ENCODE data around the gene ATAD3B. TPM values are rescaled to one million over a fixed set of nuclear protein-coding genes. Genes with fewer than 3 reads are reported as not detected.

Gene ATAD3B
- total and polyA plus RNA-seq, 2 donors (not counting 3 experiments of a cell fraction or from before 2014, with no cell fraction given): 20.5 to 48.2 TPM

- intact Hi-C loops (cut with micrococcal nuclease) (no loop called here), dilution Hi-C loops (cut with MboI; ENCODE audit: extremely low pct_ligation_motif_present, low sequenced_read_pairs) (no loop called here)
- Histone ChIP-seq H3K4me2 (ENCODE audit: insufficient read depth, low read length) (no peak overlapping the region), H3K27me3 (ENCODE audit: control insufficient read depth in 2 of 2, insufficient read depth in 2 of 2, low read length in 2 of 2) (no peaks in the 10 kb centered on the region), H3K9me3 (replicated peaks; ENCODE audit: control insufficient read depth, insufficient read depth, low read length) (no peaks in the 10 kb centered on the region), H3K9ac (replicated peaks; ENCODE audit: extremely low read depth, insufficient read depth, low read length) (no peak overlapping the region), H3K4me1 (ENCODE audit: control insufficient read depth, extremely low read depth, insufficient read depth, low read length) (peaks cover 13% of the 10 kb centered on the region), H2AFZ (ENCODE audit: low read depth, low read length) (no peak overlapping the region), H3K4me3 (replicated peaks in 1 of 3; ENCODE audit: insufficient read depth in 1 of 3, low read depth in 1 of 3, low read length in 3 of 3) (no peak overlapping the region), H4K20me1 (replicated peaks; ENCODE audit: control insufficient read depth, extremely low read depth, insufficient read depth, low read length) (no peaks in the 10 kb centered on the region), H3K9me1 (replicated peaks; ENCODE audit: control insufficient read depth, extremely low read depth, insufficient read depth, low read length) (no peaks in the 10 kb centered on the region), H3K79me2 (ENCODE audit: control insufficient read depth, insufficient read depth, low read length) (no peaks in the 10 kb centered on the region), H3K36me3 (ENCODE audit: control insufficient read depth in 2 of 2, extremely low read depth in 1 of 2, insufficient read depth in 2 of 2, low read length in 2 of 2) (no peaks in the 10 kb centered on the region), H3K27ac (ENCODE audit: insufficient read depth, low read depth, low read length) (no peak overlapping the region)
- BruUV-seq (replicated peaks): no TSS peak
- ChIA-PET CTCF (no interaction called here), POLR2A (no interaction called here)
- TF ChIP-seq GATA2 (IDR thresholded peaks at IDR 0.05; ENCODE audit: insufficient read depth, insufficient read length, low read depth, low read length) (no peak), POLR2AphosphoS5 (IDR thresholded peaks at IDR 0.05; ENCODE audit: insufficient read depth, low read depth, low read length) (no peak)
- DNase-seq (ENCODE audit: low read depth, low spot score) (no peak), FAIRE-seq (no peak)
Measured at GRCh38 chr1:1436630-1437032, 34.9 kb upstream of the ATAD3B start.

- no peak overlapping the region for H2AFZ ChIP-seq (ENCODE audit: low read depth, low read length)
- FAIRE-seq: no peak
- H3K36me3 ChIP-seq (ENCODE audit: control insufficient read depth in 2 of 2, extremely low read depth in 1 of 2, insufficient read depth in 2 of 2, low read length in 2 of 2): no peaks in the 10 kb centered on the region
- TF ChIP-seq FOS (IDR thresholded peaks at IDR 0.05; ENCODE audit: borderline replicate concordance, insufficient read depth, low read length) (no peak), EZH2 (IDR thresholded peaks at IDR 0.05; ENCODE audit: borderline replicate concordance, low read depth, low read length, severe bottlenecking) (no peak), CTCF (IDR thresholded peaks at IDR 0.05; ENCODE audit: extremely low read depth in 1 of 2, insufficient read depth in 1 of 2, low read depth in 1 of 2, low read length in 2 of 2) (no peak), POLR2AphosphoS5 (IDR thresholded peaks at IDR 0.05; ENCODE audit: insufficient read depth, low read depth, low read length) (no peak), POLR2A (IDR thresholded peaks at IDR 0.05; ENCODE audit: low read depth, low read length) (no peak), GATA2 (IDR thresholded peaks at IDR 0.05; ENCODE audit: insufficient read depth, insufficient read length, low read depth, low read length) (no peak), MAX (IDR thresholded peaks at IDR 0.05; ENCODE audit: insufficient read depth, insufficient read length) (no peak), JUN (IDR thresholded peaks at IDR 0.05; ENCODE audit: borderline replicate concordance, insufficient read depth, insufficient read length, low read depth) (no peak), MYC (IDR thresholded peaks at IDR 0.05; ENCODE audit: low read depth, low read length) (no peak)
- H3K4me2 ChIP-seq (ENCODE audit: insufficient read depth, low read length): no peak overlapping the region
- no peak for DNase-seq (ENCODE audit: low read depth, low spot score)
- H3K79me2 ChIP-seq (ENCODE audit: control insufficient read depth, insufficient read depth, low read length): no peaks in the 10 kb centered on the region
- ChIA-PET POLR2A (no interaction called here), CTCF (interaction anchor here (0.7 to 1.6 kb wide), 3 partner anchors 10 to 35 kb away, joined by 3 to 7 read pairs (median 4); no protein-coding TSS in a partner anchor)
- H3K9ac ChIP-seq (replicated peaks; ENCODE audit: extremely low read depth, insufficient read depth, low read length): no peak overlapping the region
- intact Hi-C loops (cut with micrococcal nuclease) (no loop called here), dilution Hi-C loops (cut with MboI; ENCODE audit: extremely low pct_ligation_motif_present, low sequenced_read_pairs) (no loop called here)
- no peak overlapping the region for H3K27ac ChIP-seq (ENCODE audit: insufficient read depth, low read depth, low read length)
- H3K4me1 ChIP-seq (ENCODE audit: control insufficient read depth, extremely low read depth, insufficient read depth, low read length): peaks cover 13% of the 10 kb centered on the region
- H3K9me1 ChIP-seq (replicated peaks; ENCODE audit: control insufficient read depth, extremely low read depth, insufficient read depth, low read length): no peaks in the 10 kb centered on the region
- no peaks in the 10 kb centered on the region for H4K20me1 ChIP-seq (replicated peaks; ENCODE audit: control insufficient read depth, extremely low read depth, insufficient read depth, low read length)
- H3K9me3 ChIP-seq (replicated peaks; ENCODE audit: control insufficient read depth, insufficient read depth, low read length): no peaks in the 10 kb centered on the region
- no peak overlapping the region for H3K4me3 ChIP-seq (replicated peaks in 1 of 3; ENCODE audit: insufficient read depth in 1 of 3, low read depth in 1 of 3, low read length in 3 of 3)
- no TSS peak for BruUV-seq (replicated peaks)
- no peaks in the 10 kb centered on the region for H3K27me3 ChIP-seq (ENCODE audit: control insufficient read depth in 2 of 2, insufficient read depth in 2 of 2, low read length in 2 of 2)
Measured at GRCh38 chr1:1437033-1437903, 34.3 kb upstream of the ATAD3B start.
